ENCODE measurements around the gene TMCC1.
"Not testable (repeated sequence)": the region's sequence is repeated elsewhere in the genome, so short reads cannot be mapped to it uniquely, and the experiment has no call there.

The TMCC1 gene

GRCh38 chr3:129686941-129687340 lies 206.6 kb downstream of the TMCC1 start:
- TF ChIP-seq POLR2AphosphoS5 (IDR thresholded peaks at IDR 0.05; ENCODE audit: borderline replicate concordance, low read depth, low read length) (no peak), EZH2 (IDR thresholded peaks at IDR 0.05) (no peak), FOXP2 (optimal IDR thresholded peaks at IDR 0.05; ENCODE audit: control extremely low read depth, extremely low read length, insufficient read depth) (no peak)
- Histone ChIP-seq H3K27ac (no peak overlapping the region), H3K9ac (ENCODE audit: insufficient read length) (no peak overlapping the region), H3K36me3 (ENCODE audit: insufficient read depth, low read length) (no peaks in the 10 kb centered on the region), H3K9me3 (ENCODE audit: low read depth, low read length) (no peaks in the 10 kb centered on the region), H3K4me3 (no peak overlapping the region)
- no peak for DNase-seq (ENCODE audit: low read depth, low spot score)

- Histone ChIP-seq H3K9me3 (ENCODE audit: low read depth, low read length) (no peaks in the 10 kb centered on the region), H3K36me3 (ENCODE audit: insufficient read depth, low read length) (no peaks in the 10 kb centered on the region), H3K27ac (no peak overlapping the region), H3K4me3 (no peak overlapping the region), H3K9ac (ENCODE audit: insufficient read length) (no peak overlapping the region)
- no peak for DNase-seq (ENCODE audit: low read depth, low spot score)
- TF ChIP-seq POLR2AphosphoS5 (IDR thresholded peaks at IDR 0.05; ENCODE audit: borderline replicate concordance, low read depth, low read length), result no peak
Measured at GRCh38 chr3:129684270-129684669, 209.2 kb downstream of the TMCC1 start.

- Histone ChIP-seq H3K27ac (no peak overlapping the region), H3K9me3 (ENCODE audit: low read depth, low read length) (no peaks in the 10 kb centered on the region), H3K36me3 (ENCODE audit: insufficient read depth, low read length) (no peaks in the 10 kb centered on the region), H3K9ac (ENCODE audit: insufficient read length) (no peak overlapping the region), H3K4me3 (no peak overlapping the region)
- no peak for DNase-seq (ENCODE audit: low read depth, low spot score)
- TF ChIP-seq FOXP2 (optimal IDR thresholded peaks at IDR 0.05; ENCODE audit: control extremely low read depth, extremely low read length, insufficient read depth) (no peak), EZH2 (IDR thresholded peaks at IDR 0.05) (no peak), POLR2AphosphoS5 (IDR thresholded peaks at IDR 0.05; ENCODE audit: borderline replicate concordance, low read depth, low read length) (no peak)
Measured at GRCh38 chr3:129683201-129683600, 210.3 kb downstream of the TMCC1 start.

- Histone ChIP-seq H3K9ac (ENCODE audit: insufficient read length) (no peak overlapping the region), H3K36me3 (ENCODE audit: insufficient read depth, low read length) (no peaks in the 10 kb centered on the region), H3K9me3 (ENCODE audit: low read depth, low read length) (no peaks in the 10 kb centered on the region), H3K4me3 (no peak overlapping the region), H3K27ac (no peak overlapping the region)
- no peak for DNase-seq (ENCODE audit: low read depth, low spot score)
- TF ChIP-seq POLR2AphosphoS5 (IDR thresholded peaks at IDR 0.05; ENCODE audit: borderline replicate concordance, low read depth, low read length) (no peak), FOXP2 (optimal IDR thresholded peaks at IDR 0.05; ENCODE audit: control extremely low read depth, extremely low read length, insufficient read depth) (no peak)
Measured at GRCh38 chr3:129676985-129677384, 216.5 kb downstream of the TMCC1 start.

- H3K4me3 ChIP-seq; H3K9ac ChIP-seq (ENCODE audit: insufficient read length); H3K27ac ChIP-seq; H3K9me3 ChIP-seq (ENCODE audit: low read depth, low read length); DNase-seq (ENCODE audit: low read depth, low spot score): not testable (repeated sequence)
- peaks cover 11% of the 10 kb centered on the region; the same call in 1 of the 2 replicates for H3K36me3 ChIP-seq (ENCODE audit: insufficient read depth, low read length)
Measured at GRCh38 chr3:129674798-129675123, 218.8 kb downstream of the TMCC1 start.

GRCh38 chr3:129673897-129674797 lies 219.4 kb downstream of the TMCC1 start:
- no peak for DNase-seq (ENCODE audit: low read depth, low spot score)
- no peak for TF ChIP-seq FOXP2 (optimal IDR thresholded peaks at IDR 0.05; ENCODE audit: control extremely low read depth, extremely low read length, insufficient read depth)
- no peak for TF ChIP-seq POLR2AphosphoS5 (IDR thresholded peaks at IDR 0.05; ENCODE audit: borderline replicate concordance, low read depth, low read length)
- TF ChIP-seq EZH2 (IDR thresholded peaks at IDR 0.05), result no peak
- no peaks in the 10 kb centered on the region for H3K9me3 ChIP-seq (ENCODE audit: low read depth, low read length)
- H3K27ac ChIP-seq, result no peak overlapping the region
- H3K4me3 ChIP-seq, result no peak overlapping the region
- peaks cover 11% of the 10 kb centered on the region; the same call in 1 of the 2 replicates for H3K36me3 ChIP-seq (ENCODE audit: insufficient read depth, low read length)
- H3K9ac ChIP-seq (ENCODE audit: insufficient read length), result no peak overlapping the region

GRCh38 chr3:129673012-129673411 lies 220.5 kb downstream of the TMCC1 start:
- H3K4me3 ChIP-seq, result no peak overlapping the region
- TF ChIP-seq FOXP2 (optimal IDR thresholded peaks at IDR 0.05; ENCODE audit: control extremely low read depth, extremely low read length, insufficient read depth) (no peak), POLR2AphosphoS5 (IDR thresholded peaks at IDR 0.05; ENCODE audit: borderline replicate concordance, low read depth, low read length) (no peak), EZH2 (IDR thresholded peaks at IDR 0.05) (no peak)
- no peak overlapping the region for H3K27ac ChIP-seq

GRCh38 chr3:129672412-129672811 lies 221.1 kb downstream of the TMCC1 start:
- no peak overlapping the region for H3K27ac ChIP-seq
- no peaks in the 10 kb centered on the region for H3K9me3 ChIP-seq (ENCODE audit: low read depth, low read length)
- H3K9ac ChIP-seq (ENCODE audit: insufficient read length), result no peak overlapping the region
- no peak overlapping the region for H3K4me3 ChIP-seq
- TF ChIP-seq EZH2 (IDR thresholded peaks at IDR 0.05), result no peak
- no peak for TF ChIP-seq POLR2AphosphoS5 (IDR thresholded peaks at IDR 0.05; ENCODE audit: borderline replicate concordance, low read depth, low read length)
- TF ChIP-seq FOXP2 (optimal IDR thresholded peaks at IDR 0.05; ENCODE audit: control extremely low read depth, extremely low read length, insufficient read depth), result no peak
- no peak for DNase-seq (ENCODE audit: low read depth, low spot score)
- H3K36me3 ChIP-seq (ENCODE audit: insufficient read depth, low read length), result peaks cover 11% of the 10 kb centered on the region; the same call in 1 of the 2 replicates

More at GRCh38 chr3:129673012-129673411, 220.5 kb downstream of the TMCC1 start:
- Histone ChIP-seq H3K36me3 (ENCODE audit: insufficient read depth, low read length) (peaks cover 11% of the 10 kb centered on the region; the same call in 1 of the 2 replicates), H3K9ac (ENCODE audit: insufficient read length) (no peak overlapping the region), H3K9me3 (ENCODE audit: low read depth, low read length) (no peaks in the 10 kb centered on the region)
- DNase-seq (ENCODE audit: low read depth, low spot score), result no peak
